ENCODE measurements around the gene ITPKB. TPM values are rescaled to one million over a fixed set of nuclear protein-coding genes. Genes with fewer than 3 reads are reported as not detected.

The ITPKB gene
- total RNA-seq, 1 donor = 4.7 TPM

- DNase-seq (ENCODE audit: low read depth) = no peak
- no peak overlapping the region for H3K4me3 ChIP-seq (ENCODE audit: low read depth, low read length)
- TF ChIP-seq CTCF (IDR thresholded peaks at IDR 0.05; ENCODE audit: insufficient read depth, low read depth, low read length) = no peak
Measured at GRCh38 chr1:226736001-226736907, 2.8 kb downstream of the ITPKB start.

GRCh38 chr1:226735576-226735975 is 3.5 kb downstream of the ITPKB start:
- no peak for DNase-seq (ENCODE audit: low read depth)
- no peak for TF ChIP-seq CTCF (IDR thresholded peaks at IDR 0.05; ENCODE audit: insufficient read depth, low read depth, low read length)
- H3K4me3 ChIP-seq (ENCODE audit: low read depth, low read length) = no peak overlapping the region

- no peak for TF ChIP-seq CTCF (IDR thresholded peaks at IDR 0.05; ENCODE audit: insufficient read depth, low read depth, low read length)
- DNase-seq (ENCODE audit: low read depth) = no peak
- no peak overlapping the region for H3K4me3 ChIP-seq (ENCODE audit: low read depth, low read length)
Measured at GRCh38 chr1:226734611-226735153, 4.4 kb downstream of the ITPKB start.

GRCh38 chr1:226733876-226734275 is 5.2 kb downstream of the ITPKB start:
- TF ChIP-seq CTCF (IDR thresholded peaks at IDR 0.05; ENCODE audit: insufficient read depth, low read depth, low read length) = no peak
- no peak for DNase-seq (ENCODE audit: low read depth)
- no peak overlapping the region for H3K4me3 ChIP-seq (ENCODE audit: low read depth, low read length)

- DNase-seq (ENCODE audit: low read depth) = no peak
- H3K4me3 ChIP-seq (ENCODE audit: low read depth, low read length) = no peak overlapping the region
- no peak for TF ChIP-seq CTCF (IDR thresholded peaks at IDR 0.05; ENCODE audit: insufficient read depth, low read depth, low read length)
Measured at GRCh38 chr1:226733304-226733703, 5.8 kb downstream of the ITPKB start.

GRCh38 chr1:226732856-226733291 is 6.2 kb downstream of the ITPKB start:
- TF ChIP-seq CTCF (IDR thresholded peaks at IDR 0.05; ENCODE audit: insufficient read depth, low read depth, low read length) = no peak
- no peak overlapping the region for H3K4me3 ChIP-seq (ENCODE audit: low read depth, low read length)
- no peak for DNase-seq (ENCODE audit: low read depth)

All from fibroblast of villous mesenchyme (primary cell).